Frontal cortex (tissue), 4 donors: ENCODE data around the gene SNRK. TPM values are rescaled to one million over a fixed set of nuclear protein-coding genes. Genes with fewer than 3 reads are reported as not detected.

Experiments
- DNase-seq, 2 donors: peaks; one replicate each; pipeline ENCODE4 v3.0.0; 2012; ENCODE audit warnings: low spot score in 2 of 2
- FAIRE-seq: peaks from 2 replicates; lab custom pipeline; 2012; peaks lifted over from hg19 to GRCh38; lab: Jason Lieb, UNC
- total RNA-seq: library from RNA; depleted of rRNA; stranded (reverse); fragments of >200 nt; gene quantifications from one replicate; pipeline ENCODE4 v1.2.3, GENCODE V29; 2014
- donor health status: control.
- donor health status: control.
- donor health status: control.

The SNRK gene
- 97.8 TPM for total RNA-seq

- DNase-seq = peak; percentile 97 to 99
- FAIRE-seq = no peak
Observed at GRCh38 chr3:43286115-43286840, at the start of gene SNRK. SNRK (plus strand) TSS chr3:43286540; CDS start chr3:43303204, 16,664 bp downstream.

- no peak for FAIRE-seq
- DNase-seq = no peak
Observed at GRCh38 chr3:43238801-43239200, 47.5 kb upstream of the SNRK start.

- no peak for DNase-seq
- no peak for FAIRE-seq
Observed at GRCh38 chr3:43239755-43240154, 46.6 kb upstream of the SNRK start.

- no peak for FAIRE-seq
- DNase-seq = no peak
Observed at GRCh38 chr3:43243590-43244587, 42.5 kb upstream of the SNRK start.

GRCh38 chr3:43244694-43245093 lies 41.6 kb upstream of the SNRK start:
- no peak for DNase-seq
- no peak for FAIRE-seq

- no peak for FAIRE-seq
- no peak for DNase-seq
Observed at GRCh38 chr3:43246976-43247375, 39.4 kb upstream of the SNRK start.

- FAIRE-seq (no peak), DNase-seq (no peak)
Observed at GRCh38 chr3:43247561-43248184, 38.7 kb upstream of the SNRK start.

- DNase-seq = no peak
- no peak for FAIRE-seq
Observed at GRCh38 chr3:43248185-43248583, 38.2 kb upstream of the SNRK start.

GRCh38 chr3:43248973-43249372 lies 37.4 kb upstream of the SNRK start:
- no peak for FAIRE-seq

GRCh38 chr3:43249405-43249804 lies 36.9 kb upstream of the SNRK start:
- FAIRE-seq = no peak

More at GRCh38 chr3:43248973-43249372, 37.4 kb upstream of the SNRK start:
- DNase-seq = no peak

GRCh38 chr3:43253294-43253693 lies 33.0 kb upstream of the SNRK start:
- no peak for FAIRE-seq

More at GRCh38 chr3:43249405-43249804, 36.9 kb upstream of the SNRK start:
- DNase-seq = no peak

GRCh38 chr3:43254125-43254524 lies 32.2 kb upstream of the SNRK start:
- DNase-seq (no peak), FAIRE-seq (no peak)

More at GRCh38 chr3:43253294-43253693, 33.0 kb upstream of the SNRK start:
- no peak for DNase-seq

GRCh38 chr3:43255662-43256061 lies 30.7 kb upstream of the SNRK start:
- no peak for FAIRE-seq
- no peak for DNase-seq

- no peak for FAIRE-seq
- DNase-seq = no peak
Observed at GRCh38 chr3:43256714-43257461, 29.5 kb upstream of the SNRK start.

GRCh38 chr3:43257850-43258249 lies 28.5 kb upstream of the SNRK start:
- FAIRE-seq (no peak), DNase-seq (no peak)

- FAIRE-seq = no peak
- DNase-seq = no peak
Observed at GRCh38 chr3:43259626-43260025, 26.7 kb upstream of the SNRK start.

GRCh38 chr3:43260412-43260811 lies 25.9 kb upstream of the SNRK start:
- DNase-seq = no peak
- no peak for FAIRE-seq

- FAIRE-seq (no peak), DNase-seq (no peak)
Observed at GRCh38 chr3:43262194-43262593, 24.1 kb upstream of the SNRK start.

GRCh38 chr3:43266451-43266850 lies 19.9 kb upstream of the SNRK start:
- FAIRE-seq = no peak

GRCh38 chr3:43266995-43267394 lies 19.3 kb upstream of the SNRK start:
- no peak for DNase-seq
- no peak for FAIRE-seq

More at GRCh38 chr3:43266451-43266850, 19.9 kb upstream of the SNRK start:
- DNase-seq = no peak
